ENCODE results near the gene ERC1.

DNA sequence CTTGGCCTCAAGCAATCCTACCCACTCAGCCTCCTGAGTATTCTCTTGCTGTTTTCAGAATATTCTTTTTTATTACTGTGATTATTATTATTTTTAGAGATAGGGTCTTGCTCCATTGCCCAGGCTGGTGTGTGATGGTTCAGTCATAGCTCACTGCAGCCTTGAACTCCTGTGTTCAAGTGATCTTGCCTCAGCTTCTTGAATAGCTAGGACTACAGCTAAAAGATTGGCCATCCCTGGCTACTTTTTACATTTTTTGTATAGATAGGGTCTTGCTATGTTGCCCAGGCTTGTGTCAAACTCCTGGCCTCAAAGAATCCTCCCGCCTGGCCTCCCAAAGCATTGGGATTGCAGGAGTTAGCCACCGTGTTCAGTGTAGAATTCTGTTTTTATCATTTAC is 73.3 kb downstream of the ERC1 start:
- TF ChIP-seq CTCF (IDR thresholded peaks at IDR 0.05), result no peak
- no peak for TF ChIP-seq EP300 (IDR thresholded peaks at IDR 0.05; ENCODE audit: low read depth)
